Upper lobe of left lung (tissue), 6 donors: ENCODE results near the gene USP17L27. TPM values are rescaled to one million over a fixed set of nuclear protein-coding genes. Genes with fewer than 3 reads are reported as not detected.
"Not testable (repeated sequence)": the region's sequence is repeated elsewhere in the genome, so short reads cannot be mapped to it uniquely, and the experiment has no call there.

Experiments used
- ATAC-seq, 2 donors: fragments of 200-7000 bp; cut with Tn5 transposase; one replicate each; pipeline ENCODE4 v1.9.1; 2022; ENCODE audit warnings: mild to moderate bottlenecking in 2 of 2, moderate library complexity in 2 of 2; ENCODE audit not compliant: low FRiP score in 2 of 2
- DNase-seq, 2 donors: peaks; one replicate each; pipeline ENCODE4 v3.0.0-alpha.2; 2019 to 2020
- H3K27ac ChIP-seq, 4 donors: fragments of 200-600 bp; sonication (generic); one replicate each; pipeline ENCODE4 v1.5.1; 2016 to 2019
- H3K27me3 ChIP-seq, 4 donors: fragments of 200-600 bp; sonication (generic); one replicate each; pipeline ENCODE4 v1.5.1; 2017 to 2019
- H3K36me3 ChIP-seq, 4 donors: fragments of 200-600 bp; sonication (generic); one replicate each; pipeline ENCODE4 v1.5.1; 2016 to 2019
- H3K4me1 ChIP-seq, 4 donors: fragments of 200-600 bp; sonication (generic); one replicate each; pipeline ENCODE4 v1.5.1; 2018 to 2019
- H3K4me3 ChIP-seq, 4 donors: fragments of 200-600 bp; sonication (generic); one replicate each; pipeline ENCODE4 v1.5.1; 2017 to 2019; ENCODE audit warnings: mild to moderate bottlenecking in 2 of 4, moderate library complexity in 1 of 4
- H3K9me3 ChIP-seq, 4 donors: fragments of 200-600 bp; sonication (generic); one replicate each; pipeline ENCODE4 v1.5.1; 2018 to 2019
- CTCF ChIP-seq, 6 experiments: fragments of 450-650 bp in 4 of 6; fragments of 200-600 bp in 2 of 6; sonication (generic) in 2 of 6; IDR thresholded peaks; one replicate each; pipeline ENCODE4 v1.5.1; 2016 to 2019; ENCODE audit warnings: antibody characterized with exemption in 6 of 6
- EP300 ChIP-seq, 4 donors: sonication (generic); formaldehyde crosslinking; IDR thresholded peaks; one replicate each; pipeline ENCODE4 v1.5.1; 2017; ENCODE audit warnings: antibody characterized with exemption in 4 of 4, control low read depth in 2 of 4
- POLR2A ChIP-seq, 4 donors: fragments of 450-650 bp; IDR thresholded peaks; one replicate each; pipeline ENCODE4 v1.5.1; 2016 to 2017; ENCODE audit warnings: antibody characterized with exemption in 4 of 4, mild to moderate bottlenecking in 2 of 4
- POLR2AphosphoS5 ChIP-seq, 2 donors: sonication (generic); formaldehyde crosslinking; IDR thresholded peaks; one replicate each; pipeline ENCODE4 v1.5.1; 2017; ENCODE audit warnings: antibody characterized with exemption in 2 of 2
- WGBS, 2 donors: methylation state at CpG; one replicate each; pipeline ENCODE4 v1.1.5; 2017 to 2018; 5-methylcytosine and 5-hydroxymethylcytosine counted together
- total RNA-seq, 6 donors: library from RNA; depleted of rRNA in 4 of 6; stranded (reverse); fragments of >200 nt in 4 of 6; gene quantifications; one replicate each; pipeline versions ENCODE4 v1.1.0 to v1.2.1, GENCODE V29; 2016 to 2021
- donor health status: DM: no; HTN: no; CAD: no; lungs with moderate emphysema.
- donor health status: DM: no; HTN: yes; CAD: no; lungs with severe emphysema.

Gene USP17L27
- total RNA-seq, 6 donors from 2014 or later = not detected

GRCh38 chr4:9381012-9381534 is 37.1 kb downstream of the USP17L27 start:
- DNase-seq = peak; percentile 51 to 86
- H3K36me3 ChIP-seq, H3K27me3 ChIP-seq, H3K27ac ChIP-seq, H3K9me3 ChIP-seq, ATAC-seq, H3K4me1 ChIP-seq: not testable (repeated sequence)
- peak; percentile 23 to 68 (median 53) for TF ChIP-seq CTCF (IDR thresholded peaks at IDR 0.05)
- peak overlapping the region in 3 of 4 donors; percentile 32 to 46 (median 45) for H3K4me3 ChIP-seq
- WGBS, 2 donors = 45 to 46% methylated on average over 15 to 29 of the region's 36 CpGs

- Histone ChIP-seq H3K4me3 (no peak overlapping the region), H3K4me1 (peaks cover 0 to 4% (median 0%) of the 10 kb centered on the region in 4 donors), H3K36me3 (no peaks in the 10 kb centered on the region), H3K9me3 (no peaks in the 10 kb centered on the region), H3K27me3 (no peaks in the 10 kb centered on the region), H3K27ac (no peak overlapping the region)
- WGBS, 2 donors = 76 to 85% methylated on average over 1 of the region's 1 CpG
- DNase-seq (no peak), ATAC-seq (no peak)
- TF ChIP-seq POLR2A (IDR thresholded peaks at IDR 0.05) = no peak
- TF ChIP-seq EP300 (IDR thresholded peaks at IDR 0.05) = no peak
- no peak for TF ChIP-seq POLR2AphosphoS5 (IDR thresholded peaks at IDR 0.05)
- TF ChIP-seq CTCF (IDR thresholded peaks at IDR 0.05) = no peak
These were observed 40.2 kb downstream of the USP17L27 start for GRCh38 chr4:9384126-9384525.

- 21 to 38% methylated on average over 2 of the region's 2 CpGs for WGBS, 2 donors
These were observed 45.1 kb downstream of the USP17L27 start for GRCh38 chr4:9389001-9389400.

More at GRCh38 chr4:9389001-9389400, 45.1 kb downstream of the USP17L27 start:
- DNase-seq, H3K9me3 ChIP-seq, H3K36me3 ChIP-seq, H3K27ac ChIP-seq, H3K27me3 ChIP-seq, H3K4me1 ChIP-seq, ATAC-seq, H3K4me3 ChIP-seq: not testable (repeated sequence)

Other genes with a start within 250 kb of the USP17L27 start
- not detected for gene FAM90A26, start 173.7 kb upstream of the USP17L27 start, total RNA-seq
- gene USP17L10, start 133.5 kb upstream of the USP17L27 start, total RNA-seq = not detected
- not detected for gene USP17L11, start 128.7 kb upstream of the USP17L27 start, total RNA-seq
- not detected for gene USP17L12, start 124.0 kb upstream of the USP17L27 start, total RNA-seq
- gene USP17L13, start 119.3 kb upstream of the USP17L27 start, total RNA-seq = not detected
- gene USP17L15, start 109.8 kb upstream of the USP17L27 start, total RNA-seq = not detected
- gene USP17L17, start 100.3 kb upstream of the USP17L27 start, total RNA-seq = not detected
- not detected for gene USP17L18, start 95.5 kb upstream of the USP17L27 start, total RNA-seq
- gene USP17L19, start 90.8 kb upstream of the USP17L27 start, total RNA-seq = not detected
- gene USP17L20, start 86.0 kb upstream of the USP17L27 start, total RNA-seq = not detected
- not detected for gene USP17L21, start 81.3 kb upstream of the USP17L27 start, total RNA-seq
- gene USP17L22, start 76.5 kb upstream of the USP17L27 start, total RNA-seq = not detected
- gene USP17L24, start 19.0 kb upstream of the USP17L27 start, total RNA-seq = not detected
- not detected for gene USP17L25, start 14.2 kb upstream of the USP17L27 start, total RNA-seq
- gene USP17L26, start 9.5 kb upstream of the USP17L27 start, total RNA-seq = not detected
- gene USP17L5, start 4.7 kb upstream of the USP17L27 start, total RNA-seq = not detected
- gene USP17L28, start 4.7 kb downstream of the USP17L27 start, total RNA-seq = not detected
- gene USP17L29, start 9.5 kb downstream of the USP17L27 start, total RNA-seq = not detected
- gene USP17L30, start 19.0 kb downstream of the USP17L27 start, total RNA-seq = not detected
- gene DEFB131A, start 100.3 kb downstream of the USP17L27 start, total RNA-seq = not detected